Loucy (cell line): ENCODE results near the gene SLFN11.

ENCODE experiments used
- H2AFZ ChIP-seq: fragments of 200-600 bp; sonication (generic); 2 replicates; pipeline ENCODE4 v1.6.0; 2016; ENCODE audit warnings: antibody characterized with exemption, mild to moderate bottlenecking, low read length, moderate library complexity
- H3F3A ChIP-seq: fragments of 200-600 bp; 2 replicates; pipeline ENCODE4 v1.6.0; 2016; ENCODE audit warnings: antibody characterized with exemption, low read depth, mild to moderate bottlenecking
- H3K27me3 ChIP-seq: fragments of 200-600 bp; sonication (generic); 2 replicates; pipeline ENCODE4 v1.6.1; 2014; ENCODE audit warnings: low read length, mild to moderate bottlenecking; ENCODE audit not compliant: insufficient read depth, poor library complexity, severe bottlenecking
- H3K36me3 ChIP-seq: fragments of 200-600 bp; sonication (generic); 2 replicates; pipeline ENCODE4 v1.6.1; 2016; ENCODE audit warnings: low read length; ENCODE audit not compliant: insufficient read depth
- H3K4me1 ChIP-seq: fragments of 200-600 bp; sonication (generic); 2 replicates; pipeline ENCODE4 v1.5.1; 2014; ENCODE audit warnings: low read length, mild to moderate bottlenecking; ENCODE audit not compliant: insufficient read depth, poor library complexity, severe bottlenecking
- H3K4me2 ChIP-seq: fragments of 200-600 bp; sonication (generic); 2 replicates; pipeline ENCODE4 v1.6.0; 2014; ENCODE audit warnings: antibody characterized with exemption, low read length, low read depth, mild to moderate bottlenecking; ENCODE audit not compliant: poor library complexity, severe bottlenecking
- H3K4me3 ChIP-seq: fragments of 200-600 bp; sonication (generic); 2 replicates; pipeline ENCODE4 v1.5.1; 2014; ENCODE audit warnings: low read length, mild to moderate bottlenecking, mixed read lengths; ENCODE audit not compliant: poor library complexity, severe bottlenecking
- H3K79me2 ChIP-seq: fragments of 200-600 bp; sonication (generic); 2 replicates; pipeline ENCODE4 v1.6.1; 2014; ENCODE audit warnings: low read length; ENCODE audit not compliant: insufficient read depth
- H3K9ac ChIP-seq: fragments of 200-600 bp; sonication (generic); 2 replicates; pipeline ENCODE4 v1.6.0; 2014; ENCODE audit warnings: mild to moderate bottlenecking, low read depth, low read length, moderate library complexity; ENCODE audit not compliant: poor library complexity, severe bottlenecking
- H3K9me2 ChIP-seq: fragments of 200-600 bp; sonication (generic); replicated peaks from 2 replicates; pipeline ENCODE4 v1.6.1; 2016; ENCODE audit warnings: low read depth, low read length, mixed read lengths
- H3K9me3 ChIP-seq: fragments of 200-600 bp; sonication (generic); 2 replicates; pipeline ENCODE4 v1.6.1; 2014; ENCODE audit warnings: mild to moderate bottlenecking, antibody characterized with exemption, low read length, low read depth; ENCODE audit not compliant: insufficient read depth
- H4K20me1 ChIP-seq: fragments of 200-600 bp; sonication (generic); 2 replicates; pipeline ENCODE4 v1.6.0; 2014; ENCODE audit warnings: antibody characterized with exemption, low read length, mild to moderate bottlenecking; ENCODE audit not compliant: insufficient read depth, poor library complexity, severe bottlenecking
- CTCF ChIP-seq: fragments of 200-600 bp; sonication (generic); conservative IDR thresholded peaks from 2 replicates; pipeline ENCODE4 v1.5.1; 2014; ENCODE audit warnings: mild to moderate bottlenecking, antibody characterized with exemption, low read length
- EZH2phosphoT487 ChIP-seq: fragments of 200-600 bp; IDR thresholded peaks from 2 replicates; pipeline ENCODE4 v1.6.1; 2018; ENCODE audit warnings: antibody characterized with exemption, mild to moderate bottlenecking, moderate library complexity, borderline replicate concordance

Gene SLFN11

GRCh38 chr17:35414247-35414646, 40.8 kb upstream of the SLFN11 start:
- H3K4me2 ChIP-seq = no peak overlapping the region
- H3F3A ChIP-seq = no peaks in the 10 kb centered on the region
- H3K27me3 ChIP-seq = no peaks in the 10 kb centered on the region
- no peaks in the 10 kb centered on the region for H4K20me1 ChIP-seq
- H3K9me3 ChIP-seq = no peaks in the 10 kb centered on the region; the same call in 1 of the 2 replicates
- no peak overlapping the region for H3K9ac ChIP-seq
- no peaks in the 10 kb centered on the region for H3K4me1 ChIP-seq
- no peak overlapping the region for H3K4me3 ChIP-seq
- no peak overlapping the region for H2AFZ ChIP-seq
- H3K9me2 ChIP-seq = no peaks in the 10 kb centered on the region
- TF ChIP-seq CTCF (no peak), EZH2phosphoT487 (no peak)
- H3K79me2 ChIP-seq = no peaks in the 10 kb centered on the region
- H3K36me3 ChIP-seq = no peaks in the 10 kb centered on the region; the same call in 1 of the 2 replicates

GRCh38 chr17:35407531-35407930, 34.1 kb upstream of the SLFN11 start:
- H3K9me3 ChIP-seq = no peaks in the 10 kb centered on the region
- no peak overlapping the region for H2AFZ ChIP-seq
- H3K9ac ChIP-seq = no peak overlapping the region
- no peaks in the 10 kb centered on the region for H3F3A ChIP-seq
- H3K4me2 ChIP-seq = no peak overlapping the region
- no peaks in the 10 kb centered on the region for H3K4me1 ChIP-seq
- no peak overlapping the region for H3K4me3 ChIP-seq
- no peaks in the 10 kb centered on the region for H4K20me1 ChIP-seq
- H3K36me3 ChIP-seq = no peaks in the 10 kb centered on the region
- no peaks in the 10 kb centered on the region for H3K9me2 ChIP-seq
- H3K79me2 ChIP-seq = no peaks in the 10 kb centered on the region
- TF ChIP-seq CTCF (no peak), EZH2phosphoT487 (no peak)
- H3K27me3 ChIP-seq = no peaks in the 10 kb centered on the region

- H4K20me1 ChIP-seq = no peaks in the 10 kb centered on the region
- H3F3A ChIP-seq = no peaks in the 10 kb centered on the region
- no peak overlapping the region for H3K4me3 ChIP-seq
- no peaks in the 10 kb centered on the region for H3K27me3 ChIP-seq
- H3K9ac ChIP-seq = no peak overlapping the region
- H2AFZ ChIP-seq = no peak overlapping the region
- H3K4me1 ChIP-seq = no peaks in the 10 kb centered on the region
- no peak overlapping the region for H3K4me2 ChIP-seq
- H3K36me3 ChIP-seq = no peaks in the 10 kb centered on the region
- no peaks in the 10 kb centered on the region for H3K9me3 ChIP-seq
- H3K79me2 ChIP-seq = no peaks in the 10 kb centered on the region
- no peaks in the 10 kb centered on the region for H3K9me2 ChIP-seq
- TF ChIP-seq EZH2phosphoT487 = no peak
- TF ChIP-seq CTCF = no peak
Observed at GRCh38 chr17:35406568-35406967, 33.1 kb upstream of the SLFN11 start.
